COR-L47 (cell line): Measurements from ENCODE around the gene FARSA.
"Not testable (repeated sequence)": the region's sequence is repeated elsewhere in the genome, so short reads cannot be mapped to it uniquely, and the experiment has no call there.

Experiments
- DNase-seq: peaks from one replicate; lab custom pipeline; 2025; lab: John Stamatoyannopoulos, UW

FARSA gene

DNA sequence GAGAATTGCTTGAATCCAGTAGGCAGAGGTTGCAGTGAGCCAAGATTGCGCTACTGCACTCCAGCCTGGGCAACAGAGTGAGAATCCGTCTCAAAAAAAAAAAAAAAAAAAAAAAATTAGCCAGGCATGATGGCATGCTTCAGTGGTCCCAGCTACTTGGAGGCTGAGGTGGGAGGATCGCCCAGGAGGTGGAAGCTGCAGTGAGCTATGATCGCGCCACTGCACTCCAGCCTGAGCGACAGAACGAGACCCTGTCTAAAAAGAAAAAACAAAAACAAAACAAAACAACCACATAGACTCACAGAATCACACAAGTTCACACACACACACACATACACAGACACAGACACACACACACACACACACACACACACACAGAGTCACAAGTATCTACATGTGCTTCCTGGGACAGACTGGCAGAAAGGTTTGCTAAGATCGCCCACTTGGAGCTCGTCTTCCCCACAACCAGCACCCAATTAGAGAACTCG lies 43.2 kb downstream of the FARSA start:
- DNase-seq, result not testable (repeated sequence)

DNA sequence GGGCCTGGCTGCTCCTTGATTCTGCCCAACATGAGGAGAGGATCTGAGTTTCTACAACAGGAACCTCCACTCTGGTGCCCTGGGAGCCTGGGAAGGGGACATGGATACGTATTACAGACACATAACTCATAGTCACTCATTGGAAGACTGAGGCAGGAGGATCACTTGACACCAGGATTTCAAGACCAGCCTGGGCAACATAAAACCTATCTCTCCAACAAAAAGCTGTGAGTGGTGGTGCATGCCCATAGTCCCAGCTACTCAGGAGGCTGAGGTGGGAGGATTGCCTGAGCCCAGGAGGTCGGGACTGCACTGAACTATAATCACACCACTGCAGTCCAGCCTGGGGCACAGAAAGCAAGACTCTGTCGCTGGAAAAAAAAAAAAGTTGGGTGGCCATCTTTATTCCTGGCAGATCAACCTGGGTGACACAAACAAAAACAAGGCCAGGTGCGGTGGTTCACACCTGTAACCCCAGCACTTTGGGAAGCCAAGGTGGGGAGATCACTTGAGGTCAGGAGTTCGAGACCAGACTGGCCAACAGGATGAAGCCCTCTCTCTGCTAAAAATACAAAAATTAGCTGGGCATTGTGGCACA lies 45.4 kb downstream of the FARSA start:
- DNase-seq, result no peak

DNA sequence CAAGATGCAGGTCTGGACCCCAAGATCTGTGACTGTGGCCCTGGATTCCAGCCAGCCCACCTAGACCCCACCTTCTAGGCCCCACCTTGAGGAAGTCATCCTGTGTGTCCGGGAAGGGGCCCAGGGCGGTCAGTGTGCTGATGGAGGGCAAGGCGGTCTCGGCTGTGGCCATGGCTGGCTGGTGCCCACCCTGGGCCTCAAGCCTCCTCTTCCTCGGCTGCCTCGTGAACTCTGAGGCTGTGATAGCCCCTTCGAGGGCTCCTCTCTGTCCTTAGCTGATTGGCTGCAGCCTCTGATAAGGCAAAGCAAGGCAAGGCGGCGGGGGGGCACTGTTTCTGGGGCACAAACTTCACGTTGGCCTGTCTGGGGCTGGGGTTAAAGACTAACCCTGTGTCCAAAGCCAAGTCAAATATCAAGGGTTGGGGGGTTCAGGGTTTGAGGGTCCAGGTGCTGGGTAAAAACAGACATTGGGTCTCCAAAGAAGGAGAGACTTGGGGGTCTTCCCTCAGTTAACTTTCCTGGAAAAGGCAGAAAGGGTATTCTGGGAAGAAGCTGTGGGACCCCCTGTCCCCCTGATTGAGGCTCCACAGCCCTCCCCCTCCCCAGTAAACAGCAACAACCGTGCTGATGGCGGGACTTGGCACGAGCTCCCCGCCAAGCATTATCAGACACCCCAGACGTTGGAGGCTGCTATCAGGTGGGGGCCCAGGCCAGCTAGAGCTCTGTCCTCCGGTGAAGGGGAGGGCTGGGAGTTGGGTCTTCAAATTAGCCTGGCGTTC lies 46.4 kb downstream of the FARSA start, which contains the start of gene KLF1:
Gene KLF1 (minus strand): TSS at position 233 of the 779 bp plus-strand sequence. CDS start 61 bp downstream, at position 172.
- no peak for DNase-seq

DNA sequence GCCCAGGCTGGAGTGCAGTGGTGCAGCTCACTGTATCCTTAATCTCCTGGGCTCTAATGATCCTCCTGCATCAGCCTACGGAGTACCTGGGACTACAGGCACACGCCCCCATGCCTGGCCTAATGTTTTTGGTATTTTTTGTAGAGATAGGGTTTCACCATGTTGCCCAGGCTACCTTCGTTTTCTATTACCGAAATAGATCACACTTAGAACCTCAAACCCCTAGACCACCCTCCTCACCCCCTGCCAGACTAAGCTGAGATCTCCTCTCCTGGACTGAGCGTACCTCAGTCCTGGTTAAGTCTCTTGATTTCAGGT lies 46.9 kb downstream of the FARSA start:
- DNase-seq, result no peak

DNA sequence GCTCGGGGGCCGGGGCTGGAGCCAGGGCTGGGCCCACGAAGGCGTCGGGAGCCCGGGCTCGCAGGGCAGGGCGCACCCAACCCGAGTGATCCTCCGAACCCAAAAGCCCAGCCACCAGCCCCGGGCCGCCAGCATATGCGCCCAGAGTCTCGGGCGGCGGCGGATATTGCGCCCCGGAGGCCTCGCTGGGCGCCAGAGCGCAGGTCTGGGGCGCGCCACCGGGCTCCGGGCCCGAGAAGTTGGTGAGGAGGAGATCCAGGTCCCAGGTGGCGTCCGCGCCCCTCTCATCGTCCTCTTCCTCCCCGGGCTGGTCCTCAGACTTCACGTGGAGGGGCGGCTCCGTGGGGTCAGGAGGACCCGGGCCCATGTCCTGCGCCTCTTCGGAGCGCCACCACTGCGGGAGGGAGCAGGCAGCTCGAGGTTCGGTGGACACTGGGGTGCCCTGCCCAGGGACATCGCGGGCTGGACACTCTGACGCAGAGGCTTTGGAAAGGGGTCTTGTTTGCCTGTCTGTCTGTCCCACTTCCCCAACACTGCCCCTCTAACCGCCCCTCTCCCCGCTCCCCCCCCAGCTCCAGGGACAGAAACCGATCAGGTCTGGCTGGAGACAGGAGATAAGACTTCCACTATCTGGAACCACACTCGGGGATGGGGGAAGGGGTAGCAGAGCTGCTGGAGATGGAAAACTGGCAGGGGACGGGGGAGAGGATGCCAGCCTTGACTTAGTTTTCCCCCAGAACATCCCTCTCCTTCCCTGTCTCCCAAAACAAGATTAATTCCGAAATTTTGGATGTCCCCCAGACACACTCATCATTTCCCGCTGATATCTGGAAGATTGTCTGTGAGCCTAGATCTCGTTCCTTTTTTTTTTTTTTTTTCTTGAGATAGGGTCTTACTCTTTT lies 47.5 kb downstream of the FARSA start:
- DNase-seq, result no peak

- peak; percentile 97 for DNase-seq
Observed at GRCh38 chr19:12884926-12885748, 48.4 kb downstream of the FARSA start.

- no peak for DNase-seq
Observed at GRCh38 chr19:12884627-12884925, 48.9 kb downstream of the FARSA start.

- no peak for DNase-seq
Observed at GRCh38 chr19:12884202-12884601, 49.3 kb downstream of the FARSA start.

DNA sequence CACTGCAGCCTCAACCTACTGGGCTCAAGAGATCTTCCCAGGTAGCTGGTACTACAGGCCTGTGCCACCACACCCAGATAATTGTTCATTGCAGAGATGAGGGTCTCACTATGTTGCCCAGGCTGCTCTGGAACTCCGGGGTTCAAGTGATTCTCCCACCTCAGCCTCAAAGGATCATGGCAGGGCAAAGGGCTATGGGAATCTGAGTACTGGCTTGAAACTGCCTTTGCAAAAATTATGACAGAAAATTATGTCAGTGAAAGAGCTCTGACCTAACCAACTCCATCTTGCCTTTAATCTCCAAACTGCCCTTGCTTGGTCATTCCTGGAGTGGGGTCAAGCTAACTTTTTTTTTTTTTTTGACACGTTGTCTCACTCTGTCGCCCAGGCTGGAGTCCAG lies 50.9 kb downstream of the FARSA start:
- no peak for DNase-seq

- DNase-seq, result peak; percentile 95
Observed at GRCh38 chr19:12881172-12881808, 52.2 kb downstream of the FARSA start, which contains the start of gene DNASE2. Gene DNASE2, minus strand, starts transcription at chr19:12881449. Its CDS starts 74 bp downstream, at chr19:12881375.

GRCh38 chr19:12880551-12881171 lies 52.9 kb downstream of the FARSA start:
- no peak for DNase-seq

DNA sequence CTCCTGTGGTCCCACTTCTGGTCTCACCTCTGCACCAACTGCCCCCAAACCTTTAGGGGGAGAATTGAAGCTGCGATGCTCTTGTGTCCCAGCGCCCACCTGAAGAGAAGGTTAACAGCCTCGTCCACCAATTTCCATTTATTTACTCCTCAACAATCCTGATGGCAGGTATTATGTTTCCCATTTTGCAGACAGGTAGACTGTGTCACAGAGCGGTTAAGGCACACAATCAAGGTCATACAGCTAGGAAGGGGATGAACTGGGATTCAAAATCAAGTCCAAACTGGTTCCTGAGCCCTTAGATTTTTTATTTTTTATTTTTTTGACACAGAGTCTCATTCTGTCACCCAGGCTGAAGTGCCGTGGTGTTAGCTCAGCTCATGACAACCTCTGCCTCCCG lies 58.4 kb downstream of the FARSA start:
- no peak for DNase-seq

GRCh38 chr19:12873891-12874745 lies 59.4 kb downstream of the FARSA start:
- DNase-seq, result no peak

DNA sequence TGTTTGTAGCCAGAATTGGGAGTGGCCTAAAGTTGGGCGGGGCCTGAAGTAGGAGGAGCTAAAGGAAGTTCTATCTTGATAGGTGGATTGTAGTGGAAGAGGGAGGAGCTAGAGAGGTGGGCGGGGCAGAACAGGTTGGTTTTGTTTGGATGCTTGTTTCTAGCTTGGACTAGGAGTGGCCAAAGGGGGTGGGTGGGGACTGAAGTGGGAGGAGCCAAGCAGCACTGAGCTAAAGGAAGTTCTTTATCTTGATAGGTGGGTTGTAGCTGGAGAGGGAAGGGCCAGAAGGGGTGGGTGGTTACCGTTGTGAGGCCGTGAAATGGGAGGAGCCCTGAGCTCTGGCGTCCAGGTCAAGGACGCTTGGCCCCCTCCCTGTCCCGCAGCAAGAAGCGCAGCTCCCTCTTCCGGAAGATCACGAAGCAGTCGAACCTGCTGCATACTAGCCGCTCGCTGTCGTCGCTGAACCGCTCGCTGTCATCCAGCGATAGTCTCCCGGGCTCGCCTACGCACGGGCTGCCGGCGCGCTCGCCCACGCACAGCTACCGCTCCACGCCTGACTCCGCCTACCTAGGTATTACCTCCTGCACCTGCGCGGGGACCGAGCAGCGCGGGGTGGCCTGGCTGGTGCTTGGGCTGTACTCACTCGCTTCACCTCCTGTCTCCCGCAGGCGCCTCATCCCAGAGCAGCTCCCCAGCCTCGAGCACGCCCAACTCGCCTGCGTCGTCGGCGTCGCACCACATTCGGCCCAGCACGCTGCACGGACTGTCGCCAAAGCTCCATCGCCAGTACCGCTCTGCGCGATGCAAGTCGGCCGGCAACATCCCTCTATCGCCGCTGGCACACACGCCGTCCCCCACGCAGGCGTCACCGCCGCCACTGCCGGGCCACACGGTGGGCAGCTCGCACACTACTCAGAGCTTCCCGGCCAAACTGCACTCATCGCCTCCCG lies 60.3 kb downstream of the FARSA start:
- no peak for DNase-seq
